Testis (tissue), 3 donors: ENCODE measurements around the gene IFNA4. TPM values are rescaled to one million over a fixed set of nuclear protein-coding genes. Genes with fewer than 3 reads are reported as not detected.
"Not testable (repeated sequence)": the region's sequence is repeated elsewhere in the genome, so short reads cannot be mapped to it uniquely, and the experiment has no call there.

Experiments
- DNase-seq: peaks from one replicate; pipeline ENCODE4 v3.0.0-alpha.2; 2019
- H3K27ac ChIP-seq, 2 donors: fragments of 200-600 bp; sonication (generic); one replicate each; pipeline ENCODE4 v1.5.1; 2019
- H3K27me3 ChIP-seq: fragments of 200-600 bp; sonication (generic); one replicate; pipeline ENCODE4 v1.5.1; 2019
- H3K36me3 ChIP-seq: fragments of 200-600 bp; sonication (generic); one replicate; pipeline ENCODE4 v1.5.1; 2017; ENCODE audit warnings: low read depth; ENCODE audit errors: missing control alignments
- H3K4me1 ChIP-seq: fragments of 200-600 bp; sonication (generic); one replicate; pipeline ENCODE4 v1.5.1; 2019
- H3K4me3 ChIP-seq, 2 donors: fragments of 200-600 bp; sonication (generic); one replicate each; pipeline ENCODE4 v1.5.1; 2017 to 2019
- H3K9me3 ChIP-seq: fragments of 200-600 bp; sonication (generic); one replicate; pipeline ENCODE4 v1.5.1; 2017
- POLR2A ChIP-seq: fragments of 450-650 bp; IDR thresholded peaks from one replicate; pipeline ENCODE4 v1.6.1; 2017; ENCODE audit warnings: antibody characterized with exemption, mild to moderate bottlenecking, moderate library complexity
- WGBS, 2 donors: methylation state at CpG; one replicate each; pipeline ENCODE4 v1.1.5; 2018; 5-methylcytosine and 5-hydroxymethylcytosine counted together
- intact Hi-C: fragments of 100-400 bp; cut with DNase I; formaldehyde crosslinking; loops from one replicate; pipeline ENCODE4 v1.15.1; 2023; ENCODE audit warnings: low total_unique reads
- polyA plus RNA-seq: library from polyadenylated mRNA; stranded (reverse); fragments of 350-450 nt; fragmentation: Illumina TruSeq; extraction: RNeasy Lipid Tissue Mini Kit (QIAGEN cat#74804); gene quantifications from one replicate; pipeline ENCODE4 v1.2.3, GENCODE V29; 2014; ENCODE audit warnings: low read depth, low replicate concordance; ENCODE audit not compliant: insufficient read depth
- total RNA-seq, 2 donors: library from RNA; depleted of rRNA; stranded (reverse); fragments of >200 nt; gene quantifications; one replicate each; pipeline ENCODE4 v1.2.3, GENCODE V29; 2016
- TF ChIP-seq, protein P1 (sequence below), 3 experiments: fragments of 450-650 bp in 2 of 3; fragments of 200-600 bp in 1 of 3; sonication (generic) in 1 of 3; IDR thresholded peaks; one replicate each; pipeline ENCODE4 v1.5.1; 2016 to 2019; ENCODE audit warnings: antibody characterized with exemption in 3 of 3, mild to moderate bottlenecking in 2 of 3, moderate library complexity in 1 of 3

The IFNA4 gene
- total and polyA plus RNA-seq, 3 donors from 2014 or later = not detected

DNA sequence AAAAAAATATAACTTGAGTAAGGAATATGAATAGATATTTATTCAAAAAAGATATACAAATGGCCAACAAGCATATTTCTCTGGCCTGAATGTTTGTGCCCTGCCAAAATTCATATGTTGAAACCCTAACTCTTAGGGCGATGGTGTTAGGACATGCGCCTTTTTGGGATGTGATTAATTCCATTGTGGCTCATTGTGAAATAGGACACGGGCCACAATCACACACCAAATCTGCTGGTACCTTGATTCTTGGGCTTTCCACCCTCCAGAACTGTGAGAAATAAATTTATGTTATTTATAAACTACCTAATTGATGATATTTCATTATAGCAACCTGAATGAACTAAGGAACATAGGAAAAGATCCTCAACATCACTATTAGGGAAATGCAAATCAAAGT is 15.2 kb downstream of the IFNA4 start:
- DNase-seq = no peak
- no peak for TF ChIP-seq POLR2A
- TF ChIP-seq, protein P1, sequence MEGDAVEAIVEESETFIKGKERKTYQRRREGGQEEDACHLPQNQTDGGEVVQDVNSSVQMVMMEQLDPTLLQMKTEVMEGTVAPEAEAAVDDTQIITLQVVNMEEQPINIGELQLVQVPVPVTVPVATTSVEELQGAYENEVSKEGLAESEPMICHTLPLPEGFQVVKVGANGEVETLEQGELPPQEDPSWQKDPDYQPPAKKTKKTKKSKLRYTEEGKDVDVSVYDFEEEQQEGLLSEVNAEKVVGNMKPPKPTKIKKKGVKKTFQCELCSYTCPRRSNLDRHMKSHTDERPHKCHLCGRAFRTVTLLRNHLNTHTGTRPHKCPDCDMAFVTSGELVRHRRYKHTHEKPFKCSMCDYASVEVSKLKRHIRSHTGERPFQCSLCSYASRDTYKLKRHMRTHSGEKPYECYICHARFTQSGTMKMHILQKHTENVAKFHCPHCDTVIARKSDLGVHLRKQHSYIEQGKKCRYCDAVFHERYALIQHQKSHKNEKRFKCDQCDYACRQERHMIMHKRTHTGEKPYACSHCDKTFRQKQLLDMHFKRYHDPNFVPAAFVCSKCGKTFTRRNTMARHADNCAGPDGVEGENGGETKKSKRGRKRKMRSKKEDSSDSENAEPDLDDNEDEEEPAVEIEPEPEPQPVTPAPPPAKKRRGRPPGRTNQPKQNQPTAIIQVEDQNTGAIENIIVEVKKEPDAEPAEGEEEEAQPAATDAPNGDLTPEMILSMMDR (IDR thresholded peaks at IDR 0.05) = no peak
- H3K27me3 ChIP-seq = no peaks in the 10 kb centered on the region
- no peak overlapping the region for H3K4me3 ChIP-seq
- H3K9me3 ChIP-seq = no peaks in the 10 kb centered on the region
- intact Hi-C loops = no loop called here
- no peaks in the 10 kb centered on the region for H3K4me1 ChIP-seq
- WGBS, 2 donors = 91 to 94% methylated on average over 3 of the region's 3 CpGs
- H3K36me3 ChIP-seq = no peaks in the 10 kb centered on the region
- no peak overlapping the region for H3K27ac ChIP-seq

DNA sequence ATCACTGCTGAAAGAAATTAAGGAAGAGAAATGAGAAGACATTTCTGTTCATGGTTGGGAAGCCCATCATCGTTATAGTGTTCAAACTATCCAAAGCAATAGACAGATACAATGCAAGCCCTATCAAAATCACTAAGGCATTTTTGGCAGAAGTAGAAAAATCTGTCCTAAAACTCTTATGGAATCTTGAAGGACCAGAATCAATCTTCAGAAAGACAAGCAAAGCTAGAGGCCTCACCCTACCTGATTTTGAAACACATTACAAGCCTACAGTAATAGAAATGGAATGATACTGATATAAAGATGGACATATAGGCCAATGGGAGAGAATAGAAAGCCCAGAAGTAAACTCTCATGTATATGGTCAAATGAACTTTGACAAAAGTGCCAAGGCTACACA is 16.0 kb downstream of the IFNA4 start:
- Histone ChIP-seq H3K4me3 (no peak overlapping the region), H3K36me3 (no peaks in the 10 kb centered on the region), H3K4me1 (no peaks in the 10 kb centered on the region), H3K27me3 (no peaks in the 10 kb centered on the region), H3K9me3 (no peaks in the 10 kb centered on the region), H3K27ac (no peak overlapping the region)
- DNase-seq = no peak
- TF ChIP-seq, protein P1 (IDR thresholded peaks at IDR 0.05) = no peak
- TF ChIP-seq POLR2A = no peak
- WGBS, 2 donors = 81 to 86% methylated on average over 1 of the region's 1 CpG
- intact Hi-C loops = no loop called here

DNA sequence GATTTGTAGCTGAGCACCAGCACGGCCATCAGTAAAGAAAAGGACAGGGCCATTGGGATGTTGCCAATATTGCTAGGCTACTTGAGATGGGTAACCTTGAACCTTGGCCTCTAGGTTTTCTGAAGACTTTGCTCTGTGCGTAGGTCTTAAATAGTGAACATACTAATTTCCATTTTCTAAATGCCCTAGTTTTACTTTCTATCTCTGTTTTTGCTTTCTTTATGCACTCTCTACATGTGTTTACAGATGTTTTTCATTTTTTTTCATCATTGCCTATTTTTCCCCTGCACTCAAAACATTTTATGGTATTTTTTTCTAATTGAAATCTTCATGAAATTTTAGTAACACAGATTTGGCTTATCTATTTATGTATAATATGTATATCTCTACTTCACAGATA is 20.8 kb downstream of the IFNA4 start, which contains the start of gene IFNA21:
IFNA21 (minus strand) TSS at position 101 of the 400 bp plus-strand sequence; CDS start at position 53, 48 bp downstream.
- DNase-seq, intact Hi-C loops, H3K27me3 ChIP-seq, H3K4me3 ChIP-seq, H3K4me1 ChIP-seq, H3K36me3 ChIP-seq, H3K27ac ChIP-seq, H3K9me3 ChIP-seq: not testable (repeated sequence)
- 35 to 61% methylated on average over 2 of the region's 2 CpGs for WGBS, 2 donors

DNA sequence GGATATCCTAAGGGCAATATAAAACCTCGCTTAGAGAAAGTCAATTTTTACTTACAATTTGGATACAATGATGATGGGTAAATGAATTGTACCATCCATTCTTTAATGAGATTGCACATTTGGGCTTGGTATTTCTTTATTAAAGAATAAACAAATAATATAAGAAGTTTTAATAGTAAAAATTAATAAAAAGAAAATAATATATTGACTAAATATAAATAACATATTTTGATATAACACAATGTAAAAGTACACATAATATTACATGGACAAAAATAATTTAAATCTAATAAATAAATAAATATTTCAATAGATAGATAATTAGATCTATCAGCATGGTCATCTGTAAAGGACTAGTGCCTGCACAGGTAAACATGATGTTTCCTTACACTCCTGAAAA is 21.9 kb downstream of the IFNA4 start:
- no peaks in the 10 kb centered on the region for H3K36me3 ChIP-seq
- H3K9me3 ChIP-seq = no peaks in the 10 kb centered on the region
- no peaks in the 10 kb centered on the region for H3K27me3 ChIP-seq
- H3K4me1 ChIP-seq = no peaks in the 10 kb centered on the region
- 72 to 97% methylated on average over 1 of the region's 1 CpG for WGBS, 2 donors
- intact Hi-C loops = no loop called here
- H3K27ac ChIP-seq = no peak overlapping the region
- no peak for DNase-seq
- TF ChIP-seq POLR2A = no peak
- TF ChIP-seq, protein P1 (IDR thresholded peaks at IDR 0.05) = no peak
- no peak overlapping the region for H3K4me3 ChIP-seq

DNA sequence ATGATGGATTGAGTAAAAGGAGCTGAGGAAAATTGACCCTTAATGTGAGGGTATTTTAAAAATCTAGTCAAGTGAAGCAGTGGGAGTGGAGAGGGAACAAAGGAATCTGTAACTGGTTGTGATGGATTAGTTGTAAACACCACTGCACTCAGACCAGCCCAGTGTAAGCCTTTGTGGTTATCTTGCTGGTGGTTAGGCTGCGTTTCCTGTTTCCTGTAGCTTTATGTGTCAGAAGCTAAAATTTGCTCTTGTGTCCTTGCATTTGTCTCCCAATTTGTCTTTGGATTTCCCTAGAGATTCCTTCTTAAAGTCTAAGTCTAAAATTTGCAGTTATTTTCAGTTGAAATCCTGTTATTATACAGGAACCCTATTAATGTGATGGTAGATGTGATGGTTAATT is 27.2 kb downstream of the IFNA4 start:
- DNase-seq = no peak
- Histone ChIP-seq H3K27me3 (no peaks in the 10 kb centered on the region), H3K27ac (no peak overlapping the region), H3K9me3 (no peaks in the 10 kb centered on the region), H3K4me1 (no peaks in the 10 kb centered on the region), H3K36me3 (no peaks in the 10 kb centered on the region), H3K4me3 (no peak overlapping the region)
- WGBS, 2 donors = 33 to 73% methylated on average over 1 of the region's 1 CpG
- intact Hi-C loops = no loop called here
- TF ChIP-seq POLR2A = no peak
- TF ChIP-seq, protein P1 (IDR thresholded peaks at IDR 0.05) = no peak
